HepG2 (cell line): ENCODE measurements around the gene MIDN. TPM values are rescaled to one million over a fixed set of nuclear protein-coding genes. Genes with fewer than 3 reads are reported as not detected.

Experiments used
- ARNT2 ChIP-seq: sonication (generic); formaldehyde crosslinking; IDR thresholded peaks from 2 replicates; pipeline ENCODE4 v1.8.0; 2022; ENCODE audit warnings: mild to moderate bottlenecking, low read depth, missing genetic modification reagents, moderate library complexity
- DNMT3B ChIP-seq: conservative IDR thresholded peaks from 2 replicates; pipeline ENCODE4 v1.6.1; 2016; ENCODE audit warnings: missing biosample characterization, control low read depth
- GABPA ChIP-seq, 2 experiments: IDR thresholded peaks; 2 replicates each; pipeline ENCODE4 v1.6.1; 2011 to 2016; ENCODE audit warnings: low read depth in 2 of 2, low read length in 1 of 2, missing biosample characterization in 1 of 2, missing genetic modification characterization in 1 of 2
- GTF3A ChIP-seq: sonication (generic); formaldehyde crosslinking; conservative IDR thresholded peaks from 2 replicates; pipeline ENCODE4 v1.4.0; 2020; ENCODE audit warnings: mild to moderate bottlenecking, missing genetic modification reagents
- HOXD1 ChIP-seq: sonication (generic); formaldehyde crosslinking; IDR thresholded peaks from 2 replicates; pipeline ENCODE4 v1.5.0; 2020; ENCODE audit warnings: missing genetic modification reagents
- KAT7 ChIP-seq: IDR thresholded peaks from 2 replicates; pipeline ENCODE4 v1.6.1; 2018; ENCODE audit warnings: borderline replicate concordance, missing compliant biosample characterization
- KDM3A ChIP-seq: IDR thresholded peaks from 2 replicates; pipeline ENCODE4 v1.6.1; 2018; ENCODE audit warnings: low read depth, missing compliant biosample characterization
- KLF9 ChIP-seq: IDR thresholded peaks from 2 replicates; pipeline ENCODE4 v1.6.1; 2016; ENCODE audit warnings: low read depth
- MAFF ChIP-seq: IDR thresholded peaks from 2 replicates; pipeline ENCODE4 v1.6.1; 2011; ENCODE audit warnings: low read depth, low read length, improper control_type of control experiment
- MYC ChIP-seq: sonication (generic); formaldehyde crosslinking; IDR thresholded peaks from 2 replicates; pipeline ENCODE4 v1.9.0; 2021; ENCODE audit warnings: missing genetic modification reagents, borderline replicate concordance
- RFXANK ChIP-seq: IDR thresholded peaks from 2 replicates; pipeline ENCODE4 v1.6.1; 2016
- SAP130 ChIP-seq: IDR thresholded peaks from 2 replicates; pipeline ENCODE4 v1.6.1; 2016; ENCODE audit warnings: low read depth
- SNAI1 ChIP-seq: sonication (generic); formaldehyde crosslinking; IDR thresholded peaks from 2 replicates; pipeline ENCODE4 v1.5.0; 2020; ENCODE audit warnings: mild to moderate bottlenecking, missing genetic modification reagents, borderline replicate concordance
- TSC22D2 ChIP-seq: sonication (generic); formaldehyde crosslinking; IDR thresholded peaks from 2 replicates; pipeline ENCODE4 v1.5.1; 2020; ENCODE audit warnings: missing genetic modification reagents, mild to moderate bottlenecking, borderline replicate concordance
- ZBTB21 ChIP-seq: sonication (generic); formaldehyde crosslinking; IDR thresholded peaks from 2 replicates; pipeline ENCODE4 v1.4.0; 2020; ENCODE audit warnings: missing genetic modification reagents
- ZFP36L2 ChIP-seq: sonication (generic); formaldehyde crosslinking; IDR thresholded peaks from 2 replicates; pipeline ENCODE4 v1.4.0; 2020; ENCODE audit warnings: missing genetic modification reagents
- ZFY ChIP-seq: sonication (generic); formaldehyde crosslinking; IDR thresholded peaks from 2 replicates; pipeline ENCODE4 v1.4.0; 2020; ENCODE audit warnings: missing genetic modification reagents
- ZNF333 ChIP-seq: sonication (generic); formaldehyde crosslinking; IDR thresholded peaks from 2 replicates; pipeline ENCODE4 v1.4.0; 2020; ENCODE audit warnings: mild to moderate bottlenecking, missing genetic modification reagents, borderline replicate concordance
- ZNF343 ChIP-seq: sonication (generic); formaldehyde crosslinking; IDR thresholded peaks from 2 replicates; pipeline ENCODE4 v1.4.0; 2020; ENCODE audit warnings: mild to moderate bottlenecking, missing genetic modification reagents
- ZNF354B ChIP-seq: sonication (generic); formaldehyde crosslinking; IDR thresholded peaks from 2 replicates; pipeline ENCODE4 v1.8.0; 2022; ENCODE audit warnings: mild to moderate bottlenecking, missing genetic modification reagents
- ZNF441 ChIP-seq: sonication (generic); formaldehyde crosslinking; IDR thresholded peaks from 2 replicates; pipeline ENCODE4 v1.7.0; 2021; ENCODE audit warnings: missing genetic modification reagents, borderline replicate concordance
- polyA plus RNA-seq, 8 experiments: library from polyadenylated mRNA; depleted of rRNA in 3 of 8; stranded (reverse) in 7 of 8; unstranded in 1 of 8; fragments of >200 nt; fragmentation: Illumina TruSeq in 4 of 8; extraction: Trizol in 4 of 8; gene quantifications; 2 replicates each; pipeline versions ENCODE4 v1.2.1 to v1.2.3, GENCODE V29; 2011 to 2016; ENCODE audit warnings: low read depth in 4 of 8, missing spikeins in 1 of 8, mixed read lengths in 1 of 8; ENCODE audit not compliant: insufficient read depth in 1 of 8
- total RNA-seq, 5 experiments: library from RNA; depleted of rRNA; stranded (reverse); fragments of >200 nt; fragmentation: Illumina TruSeq; extraction: Trizol; gene quantifications; 2 replicates each; pipeline ENCODE4 v1.2.3, GENCODE V29; 2016; ENCODE audit warnings: low read depth in 1 of 5
- TF ChIP-seq, protein P1 (sequence below): sonication (generic); formaldehyde crosslinking; IDR thresholded peaks from 2 replicates; pipeline ENCODE4 v1.4.0; 2020; ENCODE audit warnings: missing genetic modification reagents, mild to moderate bottlenecking, borderline replicate concordance
- TF ChIP-seq, protein P2 (sequence below): IDR thresholded peaks from 2 replicates; pipeline ENCODE4 v1.6.1; 2018; ENCODE audit warnings: missing genetic modification reagents, mild to moderate bottlenecking, missing compliant biosample characterization
- TF ChIP-seq, protein P3 (sequence below): sonication (generic); formaldehyde crosslinking; IDR thresholded peaks from 2 replicates; pipeline ENCODE4 v1.8.0; 2022; ENCODE audit warnings: missing genetic modification reagents, mild to moderate bottlenecking, inconsistent platforms, borderline replicate concordance
- TF ChIP-seq, protein P4 (sequence below): sonication (generic); formaldehyde crosslinking; conservative IDR thresholded peaks from 2 replicates; pipeline ENCODE4 v1.8.0; 2022; ENCODE audit warnings: missing genetic modification reagents

Gene MIDN
- total and polyA plus RNA-seq, 2 of the 13 experiments (the other 11 are each of a cell fraction or from before 2014, with no cell fraction given): 8.4 to 18.0 TPM

DNA sequence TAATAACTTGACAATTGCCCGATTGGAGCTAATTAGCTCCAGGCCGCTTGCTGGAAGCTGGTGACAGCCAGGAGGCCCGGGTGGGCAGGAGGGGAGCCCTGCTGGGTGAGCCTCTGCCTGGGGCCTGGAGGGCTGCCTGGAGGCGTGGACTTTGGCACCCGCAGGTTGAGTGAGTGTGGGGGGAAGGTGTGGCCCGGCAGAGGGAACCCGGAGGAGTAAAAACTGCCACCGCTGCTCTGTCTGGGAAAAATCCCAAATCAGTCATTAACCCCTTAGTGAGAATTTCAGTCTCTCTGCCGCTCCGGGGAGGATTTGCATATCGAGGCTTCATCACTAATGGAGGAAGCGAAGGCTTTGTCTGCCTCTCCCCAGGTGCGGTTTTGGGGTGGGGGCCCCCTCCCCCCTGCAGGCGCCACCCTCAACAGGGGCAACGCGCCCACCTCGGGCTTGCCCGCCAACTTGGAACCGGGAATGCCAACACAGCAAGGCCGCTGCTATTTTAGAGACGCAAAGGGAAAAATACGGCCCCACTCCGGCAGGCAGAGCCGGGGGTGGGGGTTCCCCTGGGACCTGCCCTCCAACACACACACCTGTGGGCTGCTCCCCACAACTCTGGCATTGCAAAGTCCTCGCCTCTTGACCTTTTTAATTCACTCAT is 43.5 kb downstream of the MIDN start (continued):
- TF ChIP-seq KDM3A (CRISPR knock-in tag): no peak
- TF ChIP-seq, protein P1, sequence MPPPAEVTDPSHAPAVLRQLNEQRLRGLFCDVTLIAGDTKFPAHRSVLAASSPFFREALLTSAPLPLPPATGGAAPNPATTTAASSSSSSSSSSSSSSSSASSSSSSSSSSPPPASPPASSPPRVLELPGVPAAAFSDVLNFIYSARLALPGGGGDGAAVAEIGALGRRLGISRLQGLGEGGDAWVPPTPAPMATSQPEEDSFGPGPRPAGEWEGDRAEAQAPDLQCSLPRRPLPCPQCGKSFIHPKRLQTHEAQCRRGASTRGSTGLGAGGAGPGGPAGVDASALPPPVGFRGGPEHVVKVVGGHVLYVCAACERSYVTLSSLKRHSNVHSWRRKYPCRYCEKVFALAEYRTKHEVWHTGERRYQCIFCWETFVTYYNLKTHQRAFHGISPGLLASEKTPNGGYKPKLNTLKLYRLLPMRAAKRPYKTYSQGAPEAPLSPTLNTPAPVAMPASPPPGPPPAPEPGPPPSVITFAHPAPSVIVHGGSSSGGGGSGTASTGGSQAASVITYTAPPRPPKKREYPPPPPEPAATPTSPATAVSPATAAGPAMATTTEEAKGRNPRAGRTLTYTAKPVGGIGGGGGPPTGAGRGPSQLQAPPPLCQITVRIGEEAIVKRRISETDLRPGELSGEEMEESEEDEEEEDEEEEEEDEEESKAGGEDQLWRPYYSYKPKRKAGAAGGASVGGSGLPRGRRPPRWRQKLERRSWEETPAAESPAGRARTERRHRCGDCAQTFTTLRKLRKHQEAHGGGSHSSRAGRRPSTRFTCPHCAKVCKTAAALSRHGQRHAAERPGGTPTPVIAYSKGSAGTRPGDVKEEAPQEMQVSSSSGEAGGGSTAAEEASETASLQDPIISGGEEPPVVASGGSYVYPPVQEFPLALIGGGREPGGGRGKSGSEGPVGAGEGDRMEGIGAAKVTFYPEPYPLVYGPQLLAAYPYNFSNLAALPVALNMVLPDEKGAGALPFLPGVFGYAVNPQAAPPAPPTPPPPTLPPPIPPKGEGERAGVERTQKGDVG (CRISPR knock-in tag): no peak
- no peak for TF ChIP-seq GTF3A (CRISPR knock-in tag)
- no peak for TF ChIP-seq ZNF354B (CRISPR knock-in tag)
- TF ChIP-seq MYC (CRISPR knock-in tag): peak; percentile 45; the same call in 1 of the 2 replicates
- TF ChIP-seq, protein P2, sequence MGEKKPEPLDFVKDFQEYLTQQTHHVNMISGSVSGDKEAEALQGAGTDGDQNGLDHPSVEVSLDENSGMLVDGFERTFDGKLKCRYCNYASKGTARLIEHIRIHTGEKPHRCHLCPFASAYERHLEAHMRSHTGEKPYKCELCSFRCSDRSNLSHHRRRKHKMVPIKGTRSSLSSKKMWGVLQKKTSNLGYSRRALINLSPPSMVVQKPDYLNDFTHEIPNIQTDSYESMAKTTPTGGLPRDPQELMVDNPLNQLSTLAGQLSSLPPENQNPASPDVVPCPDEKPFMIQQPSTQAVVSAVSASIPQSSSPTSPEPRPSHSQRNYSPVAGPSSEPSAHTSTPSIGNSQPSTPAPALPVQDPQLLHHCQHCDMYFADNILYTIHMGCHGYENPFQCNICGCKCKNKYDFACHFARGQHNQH (CRISPR knock-in tag): no peak
- TF ChIP-seq ZFP36L2 (CRISPR knock-in tag): no peak
- no peak for TF ChIP-seq GABPA (IDR thresholded peaks at IDR 0.05; ENCODE audit: low read depth, low read length)
- TF ChIP-seq GABPA (CRISPR knock-in tag; IDR thresholded peaks at IDR 0.05; ENCODE audit: low read depth): no peak
- no peak for TF ChIP-seq RFXANK (CRISPR knock-in tag)
- no peak for TF ChIP-seq TSC22D2 (CRISPR knock-in tag)
- TF ChIP-seq, protein P3, sequence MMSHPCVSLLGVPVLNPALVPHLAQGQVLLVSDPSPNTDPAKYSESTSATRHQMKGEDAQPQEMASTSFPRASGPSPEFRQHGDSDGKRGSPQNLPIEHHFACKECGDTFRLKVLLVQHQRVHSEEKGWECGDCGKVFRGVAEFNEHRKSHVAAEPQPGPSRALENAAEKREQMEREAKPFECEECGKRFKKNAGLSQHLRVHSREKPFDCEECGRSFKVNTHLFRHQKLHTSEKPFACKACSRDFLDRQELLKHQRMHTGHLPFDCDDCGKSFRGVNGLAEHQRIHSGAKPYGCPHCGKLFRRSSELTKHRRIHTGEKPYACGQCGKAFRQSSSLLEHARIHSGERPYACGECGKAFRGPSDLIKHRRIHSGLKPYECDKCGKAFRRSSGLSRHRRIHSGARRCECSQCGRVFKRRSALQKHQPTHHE: no peak
- TF ChIP-seq KLF9: no peak
- TF ChIP-seq ZNF343 (CRISPR knock-in tag): no peak
- TF ChIP-seq SNAI1 (CRISPR knock-in tag): no peak
- TF ChIP-seq, protein P4, sequence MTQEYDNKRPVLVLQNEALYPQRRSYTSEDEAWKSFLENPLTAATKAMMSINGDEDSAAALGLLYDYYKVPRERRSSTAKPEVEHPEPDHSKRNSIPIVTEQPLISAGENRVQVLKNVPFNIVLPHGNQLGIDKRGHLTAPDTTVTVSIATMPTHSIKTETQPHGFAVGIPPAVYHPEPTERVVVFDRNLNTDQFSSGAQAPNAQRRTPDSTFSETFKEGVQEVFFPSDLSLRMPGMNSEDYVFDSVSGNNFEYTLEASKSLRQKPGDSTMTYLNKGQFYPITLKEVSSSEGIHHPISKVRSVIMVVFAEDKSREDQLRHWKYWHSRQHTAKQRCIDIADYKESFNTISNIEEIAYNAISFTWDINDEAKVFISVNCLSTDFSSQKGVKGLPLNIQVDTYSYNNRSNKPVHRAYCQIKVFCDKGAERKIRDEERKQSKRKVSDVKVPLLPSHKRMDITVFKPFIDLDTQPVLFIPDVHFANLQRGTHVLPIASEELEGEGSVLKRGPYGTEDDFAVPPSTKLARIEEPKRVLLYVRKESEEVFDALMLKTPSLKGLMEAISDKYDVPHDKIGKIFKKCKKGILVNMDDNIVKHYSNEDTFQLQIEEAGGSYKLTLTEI (CRISPR knock-in tag): no peak
- TF ChIP-seq KAT7 (CRISPR knock-in tag): 0 out of 2 replicates have a peak, but pooled peaks have one; percentile 12
- TF ChIP-seq ARNT2 (CRISPR knock-in tag): no peak
- TF ChIP-seq MAFF: no peak
- no peak for TF ChIP-seq ZFY
- peak; percentile 61 for TF ChIP-seq SAP130
- TF ChIP-seq DNMT3B (CRISPR knock-in tag): no peak
- TF ChIP-seq HOXD1 (CRISPR knock-in tag): no peak
- TF ChIP-seq ZBTB21 (CRISPR knock-in tag): no peak
- TF ChIP-seq ZNF441: no peak
- TF ChIP-seq ZNF333: peak; percentile 68; the same call in 1 of the 2 replicates
